ENCODE results near the gene MED31.
"Not testable (repeated sequence)": the region's sequence is repeated elsewhere in the genome, so short reads cannot be mapped to it uniquely, and the experiment has no call there.

DNA sequence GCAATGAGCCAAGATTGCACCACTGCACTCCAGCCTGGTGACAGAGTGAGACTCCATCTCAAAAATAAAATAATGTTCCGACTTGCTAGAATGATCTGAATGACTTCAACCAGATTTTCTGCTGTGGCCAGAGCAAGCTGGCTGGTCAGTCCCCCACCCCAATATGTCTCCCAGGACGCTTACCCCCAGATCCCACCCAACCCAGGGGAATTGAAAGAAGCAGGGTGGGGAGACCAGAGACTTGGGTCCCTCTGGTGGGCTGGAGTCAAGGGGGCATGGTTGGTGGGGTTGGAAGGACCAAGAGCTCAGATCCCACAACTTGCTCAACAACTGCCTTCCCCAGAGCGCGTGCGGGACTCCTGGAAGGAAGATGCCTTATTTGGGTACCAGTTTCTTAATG lies 7.0 kb upstream of the MED31 start:
- not testable (repeated sequence) for TF ChIP-seq POLR2AphosphoS5 (IDR thresholded peaks at IDR 0.05); TAF1 (IDR thresholded peaks at IDR 0.05; ENCODE audit: low read depth)
- TF ChIP-seq, protein P1, sequence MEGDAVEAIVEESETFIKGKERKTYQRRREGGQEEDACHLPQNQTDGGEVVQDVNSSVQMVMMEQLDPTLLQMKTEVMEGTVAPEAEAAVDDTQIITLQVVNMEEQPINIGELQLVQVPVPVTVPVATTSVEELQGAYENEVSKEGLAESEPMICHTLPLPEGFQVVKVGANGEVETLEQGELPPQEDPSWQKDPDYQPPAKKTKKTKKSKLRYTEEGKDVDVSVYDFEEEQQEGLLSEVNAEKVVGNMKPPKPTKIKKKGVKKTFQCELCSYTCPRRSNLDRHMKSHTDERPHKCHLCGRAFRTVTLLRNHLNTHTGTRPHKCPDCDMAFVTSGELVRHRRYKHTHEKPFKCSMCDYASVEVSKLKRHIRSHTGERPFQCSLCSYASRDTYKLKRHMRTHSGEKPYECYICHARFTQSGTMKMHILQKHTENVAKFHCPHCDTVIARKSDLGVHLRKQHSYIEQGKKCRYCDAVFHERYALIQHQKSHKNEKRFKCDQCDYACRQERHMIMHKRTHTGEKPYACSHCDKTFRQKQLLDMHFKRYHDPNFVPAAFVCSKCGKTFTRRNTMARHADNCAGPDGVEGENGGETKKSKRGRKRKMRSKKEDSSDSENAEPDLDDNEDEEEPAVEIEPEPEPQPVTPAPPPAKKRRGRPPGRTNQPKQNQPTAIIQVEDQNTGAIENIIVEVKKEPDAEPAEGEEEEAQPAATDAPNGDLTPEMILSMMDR (IDR thresholded peaks at IDR 0.05; ENCODE audit: poor library complexity, severe bottlenecking), result not testable (repeated sequence)

Measured in neural cell (in vitro differentiated cells).